Measurements from ENCODE around the gene ANKRA2.

Gene ANKRA2

GRCh38 chr5:73565139-73565968, at the start of gene ANKRA2, which contains the start of gene UTP15:
TSS of gene ANKRA2 (minus strand) at chr5:73565639. CDS start at chr5:73562881, 2,758 bp downstream.
TSS of gene UTP15 (plus strand) at chr5:73565743. CDS start at chr5:73567345, 1,602 bp downstream.
- WGBS (ENCODE audit: insufficient coverage, insufficient read length), result no CpG with 5 or more reads among the region's 62 CpGs
- Histone ChIP-seq H3K4me1 (ENCODE audit: control insufficient read depth, insufficient read depth, low read length) (no peaks in the 10 kb centered on the region), H3K36me3 (ENCODE audit: control insufficient read depth, insufficient read depth, low read length) (no peaks in the 10 kb centered on the region), H3K9me3 (ENCODE audit: control insufficient read depth, insufficient read depth, low read length) (no peaks in the 10 kb centered on the region), H3K27ac (ENCODE audit: low read length) (no peak within 1 kb of the TSS), H3K4me3 (ENCODE audit: low read length) (peak within 1 kb of the TSS; percentile 98), H3K27me3 (ENCODE audit: control insufficient read depth, insufficient read depth, low read length) (no peaks in the 10 kb centered on the region)
- peak; percentile 95 for DNase-seq (ENCODE audit: low read depth, low spot score)

GRCh38 chr5:73615085-73615484, 49.6 kb upstream of the ANKRA2 start:
- DNase-seq (ENCODE audit: low read depth, low spot score), result no peak
- H3K36me3 ChIP-seq (ENCODE audit: control insufficient read depth, insufficient read depth, low read length), result no peaks in the 10 kb centered on the region
- no peak overlapping the region for H3K4me3 ChIP-seq (ENCODE audit: low read length)
- no peaks in the 10 kb centered on the region for H3K9me3 ChIP-seq (ENCODE audit: control insufficient read depth, insufficient read depth, low read length)
- WGBS (ENCODE audit: insufficient coverage, insufficient read length), result no CpG with 5 or more reads among the region's 2 CpGs
- no peaks in the 10 kb centered on the region for H3K27me3 ChIP-seq (ENCODE audit: control insufficient read depth, insufficient read depth, low read length)
- H3K27ac ChIP-seq (ENCODE audit: low read length), result no peak overlapping the region
- H3K4me1 ChIP-seq (ENCODE audit: control insufficient read depth, insufficient read depth, low read length), result no peaks in the 10 kb centered on the region

- WGBS (ENCODE audit: insufficient coverage, insufficient read length), result no CpG with 5 or more reads among the region's 3 CpGs
- no peaks in the 10 kb centered on the region for H3K27me3 ChIP-seq (ENCODE audit: control insufficient read depth, insufficient read depth, low read length)
- no peaks in the 10 kb centered on the region for H3K4me1 ChIP-seq (ENCODE audit: control insufficient read depth, insufficient read depth, low read length)
- no peak overlapping the region for H3K27ac ChIP-seq (ENCODE audit: low read length)
- no peaks in the 10 kb centered on the region for H3K36me3 ChIP-seq (ENCODE audit: control insufficient read depth, insufficient read depth, low read length)
- H3K4me3 ChIP-seq (ENCODE audit: low read length), result no peak overlapping the region
- no peak for DNase-seq (ENCODE audit: low read depth, low spot score)
- no peaks in the 10 kb centered on the region for H3K9me3 ChIP-seq (ENCODE audit: control insufficient read depth, insufficient read depth, low read length)
Observed at GRCh38 chr5:73612799-73613198, 47.4 kb upstream of the ANKRA2 start.

DNA sequence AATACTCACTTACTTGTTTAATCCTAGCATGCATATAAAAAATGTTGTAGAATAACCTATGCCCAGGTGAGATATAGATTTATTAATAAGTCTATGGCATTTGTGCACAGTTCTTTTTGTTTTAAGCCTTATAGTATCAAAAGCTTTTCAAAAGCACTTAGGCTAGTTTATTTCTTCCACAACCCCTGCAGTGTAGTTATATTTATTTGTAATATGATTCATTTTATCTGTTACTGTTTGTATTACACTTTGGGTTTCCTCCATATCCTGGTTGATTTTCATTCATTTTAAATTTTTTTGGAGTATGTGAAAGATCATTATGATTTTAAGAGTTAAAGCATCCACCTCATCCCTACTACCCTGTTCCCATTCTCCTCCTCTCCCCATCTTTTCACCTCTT, 41.8 kb upstream of the ANKRA2 start:
- Histone ChIP-seq H3K27me3 (ENCODE audit: control insufficient read depth, insufficient read depth, low read length) (no peaks in the 10 kb centered on the region), H3K9me3 (ENCODE audit: control insufficient read depth, insufficient read depth, low read length) (no peaks in the 10 kb centered on the region), H3K4me1 (ENCODE audit: control insufficient read depth, insufficient read depth, low read length) (no peaks in the 10 kb centered on the region), H3K4me3 (ENCODE audit: low read length) (no peak overlapping the region), H3K36me3 (ENCODE audit: control insufficient read depth, insufficient read depth, low read length) (no peaks in the 10 kb centered on the region), H3K27ac (ENCODE audit: low read length) (no peak overlapping the region)
- DNase-seq (ENCODE audit: low read depth, low spot score), result no peak

- no CpG with 5 or more reads among the region's 3 CpGs for WGBS (ENCODE audit: insufficient coverage, insufficient read length)
- no peaks in the 10 kb centered on the region for H3K4me1 ChIP-seq (ENCODE audit: control insufficient read depth, insufficient read depth, low read length)
- H3K27me3 ChIP-seq (ENCODE audit: control insufficient read depth, insufficient read depth, low read length), result no peaks in the 10 kb centered on the region
- DNase-seq (ENCODE audit: low read depth, low spot score), result no peak
- no peaks in the 10 kb centered on the region for H3K36me3 ChIP-seq (ENCODE audit: control insufficient read depth, insufficient read depth, low read length)
- H3K9me3 ChIP-seq (ENCODE audit: control insufficient read depth, insufficient read depth, low read length), result no peaks in the 10 kb centered on the region
- H3K4me3 ChIP-seq (ENCODE audit: low read length), result no peak overlapping the region
- H3K27ac ChIP-seq (ENCODE audit: low read length), result no peak overlapping the region
Observed at GRCh38 chr5:73606206-73606753, 40.8 kb upstream of the ANKRA2 start.

GRCh38 chr5:73605223-73606087, 40.0 kb upstream of the ANKRA2 start:
- no peak for DNase-seq (ENCODE audit: low read depth, low spot score)
- H3K27ac ChIP-seq (ENCODE audit: low read length), result no peak overlapping the region
- H3K9me3 ChIP-seq (ENCODE audit: control insufficient read depth, insufficient read depth, low read length), result no peaks in the 10 kb centered on the region
- H3K36me3 ChIP-seq (ENCODE audit: control insufficient read depth, insufficient read depth, low read length), result no peaks in the 10 kb centered on the region
- no peak overlapping the region for H3K4me3 ChIP-seq (ENCODE audit: low read length)
- WGBS (ENCODE audit: insufficient coverage, insufficient read length), result 100% methylated on average over 2 of the region's 8 CpGs
- no peaks in the 10 kb centered on the region for H3K27me3 ChIP-seq (ENCODE audit: control insufficient read depth, insufficient read depth, low read length)
- no peaks in the 10 kb centered on the region for H3K4me1 ChIP-seq (ENCODE audit: control insufficient read depth, insufficient read depth, low read length)

- no peak for DNase-seq (ENCODE audit: low read depth, low spot score)
- H3K27ac ChIP-seq (ENCODE audit: low read length), result no peak overlapping the region
- no peaks in the 10 kb centered on the region for H3K36me3 ChIP-seq (ENCODE audit: control insufficient read depth, insufficient read depth, low read length)
- WGBS (ENCODE audit: insufficient coverage, insufficient read length), result no CpG with 5 or more reads among the region's 5 CpGs
- no peaks in the 10 kb centered on the region for H3K27me3 ChIP-seq (ENCODE audit: control insufficient read depth, insufficient read depth, low read length)
- H3K9me3 ChIP-seq (ENCODE audit: control insufficient read depth, insufficient read depth, low read length), result no peaks in the 10 kb centered on the region
- H3K4me1 ChIP-seq (ENCODE audit: control insufficient read depth, insufficient read depth, low read length), result no peaks in the 10 kb centered on the region
- no peak overlapping the region for H3K4me3 ChIP-seq (ENCODE audit: low read length)
Observed at GRCh38 chr5:73603998-73604397, 38.6 kb upstream of the ANKRA2 start.

DNA sequence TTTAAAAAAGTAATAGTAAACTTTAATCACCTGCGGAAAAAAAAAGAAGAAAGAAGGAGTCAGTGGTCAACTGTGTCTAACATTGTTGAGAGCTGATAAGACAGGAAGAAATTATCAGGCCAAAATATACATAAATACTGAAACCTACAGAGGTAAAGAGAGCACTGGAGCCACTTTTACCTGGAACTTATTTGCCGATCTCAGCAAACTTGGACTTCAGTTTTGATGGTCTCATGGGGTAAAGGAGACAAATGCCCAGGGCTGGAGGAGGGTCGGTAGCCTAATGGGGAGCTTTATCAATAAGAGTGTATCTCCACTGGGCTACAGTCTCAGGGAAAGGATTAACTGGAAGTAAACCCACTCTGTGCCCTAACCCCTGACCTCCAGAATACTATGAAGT, 33.9 kb upstream of the ANKRA2 start:
- Histone ChIP-seq H3K27ac (ENCODE audit: low read length) (no peak overlapping the region), H3K4me3 (ENCODE audit: low read length) (no peak overlapping the region), H3K4me1 (ENCODE audit: control insufficient read depth, insufficient read depth, low read length) (no peaks in the 10 kb centered on the region), H3K27me3 (ENCODE audit: control insufficient read depth, insufficient read depth, low read length) (no peaks in the 10 kb centered on the region), H3K9me3 (ENCODE audit: control insufficient read depth, insufficient read depth, low read length) (no peaks in the 10 kb centered on the region), H3K36me3 (ENCODE audit: control insufficient read depth, insufficient read depth, low read length) (no peaks in the 10 kb centered on the region)
- WGBS (ENCODE audit: insufficient coverage, insufficient read length), result no CpG with 5 or more reads among the region's 3 CpGs
- DNase-seq (ENCODE audit: low read depth, low spot score), result no peak

DNA sequence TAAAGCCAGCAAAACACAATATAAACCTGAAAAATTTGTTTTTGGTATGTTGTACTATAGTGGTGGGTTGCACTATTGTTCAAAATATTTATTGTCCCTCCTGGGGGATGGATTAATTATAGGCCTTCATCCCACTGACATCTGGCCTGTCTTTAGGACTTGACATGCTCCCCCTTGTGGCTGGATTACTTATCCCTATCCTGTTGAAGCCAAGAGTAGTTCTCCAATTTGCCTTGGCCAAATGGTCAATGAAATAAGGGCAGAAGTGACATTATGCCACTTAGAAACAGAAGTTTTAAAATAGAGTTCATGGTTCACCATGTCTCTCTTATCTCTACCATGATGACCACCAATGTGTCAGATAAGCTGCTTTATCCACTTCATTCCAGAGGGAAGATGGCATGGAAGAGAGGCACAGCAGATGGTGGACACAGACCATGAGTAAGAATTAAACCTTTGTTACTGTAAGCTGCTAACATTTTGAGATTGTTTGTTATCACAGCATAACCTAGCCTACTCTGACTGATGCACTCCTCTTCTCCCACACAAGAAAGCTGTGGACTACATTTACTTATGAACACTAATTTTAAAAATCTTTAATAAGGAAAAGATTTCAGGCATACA, 31.4 kb upstream of the ANKRA2 start:
- Histone ChIP-seq H3K4me1 (ENCODE audit: control insufficient read depth, insufficient read depth, low read length) (no peaks in the 10 kb centered on the region), H3K36me3 (ENCODE audit: control insufficient read depth, insufficient read depth, low read length) (no peaks in the 10 kb centered on the region), H3K27ac (ENCODE audit: low read length) (no peak overlapping the region), H3K4me3 (ENCODE audit: low read length) (no peak overlapping the region), H3K27me3 (ENCODE audit: control insufficient read depth, insufficient read depth, low read length) (no peaks in the 10 kb centered on the region), H3K9me3 (ENCODE audit: control insufficient read depth, insufficient read depth, low read length) (no peaks in the 10 kb centered on the region)
- peak; percentile 50 for DNase-seq (ENCODE audit: low read depth, low spot score)

- no peaks in the 10 kb centered on the region for H3K27me3 ChIP-seq (ENCODE audit: control insufficient read depth, insufficient read depth, low read length)
- no peak overlapping the region for H3K27ac ChIP-seq (ENCODE audit: low read length)
- no peaks in the 10 kb centered on the region for H3K36me3 ChIP-seq (ENCODE audit: control insufficient read depth, insufficient read depth, low read length)
- no peak for DNase-seq (ENCODE audit: low read depth, low spot score)
- H3K4me3 ChIP-seq (ENCODE audit: low read length), result no peak overlapping the region
- H3K9me3 ChIP-seq (ENCODE audit: control insufficient read depth, insufficient read depth, low read length), result no peaks in the 10 kb centered on the region
- H3K4me1 ChIP-seq (ENCODE audit: control insufficient read depth, insufficient read depth, low read length), result no peaks in the 10 kb centered on the region
- WGBS (ENCODE audit: insufficient coverage, insufficient read length), result no CpG with 5 or more reads among the region's 1 CpG
Observed at GRCh38 chr5:73592551-73592950, 27.1 kb upstream of the ANKRA2 start.
